Ramos (cell line): Measurements from ENCODE around the gene CABP2.
"Not testable (repeated sequence)": the region's sequence is repeated elsewhere in the genome, so short reads cannot be mapped to it uniquely, and the experiment has no call there.

Experiments used
- in situ Hi-C: fragments of 300-500 bp; cut with MboI; formaldehyde crosslinking; loops from one replicate; pipeline ENCODE4 v1.14.3; 2022; ENCODE audit warnings: low sequenced_read_pairs; ENCODE audit not compliant: unreplicated experiment

The CABP2 gene

GRCh38 chr11:67522844-67523555 lies at the start of gene CABP2:
Gene CABP2, minus strand, starts transcription at chr11:67523446. Its CDS starts 120 bp downstream, at chr11:67523326.
- in situ Hi-C loops, result no loop called here

GRCh38 chr11:67572747-67573419 lies 49.6 kb upstream of the CABP2 start:
- in situ Hi-C loops, result loop anchor here (10.0 kb wide), 1 partner anchor 222 kb away; no protein-coding TSS in a partner anchor

- in situ Hi-C loops, result loop anchor here (10.0 kb wide), 1 partner anchor 222 kb away; no protein-coding TSS in a partner anchor
Measured at GRCh38 chr11:67572305-67572704, 49.1 kb upstream of the CABP2 start.

- in situ Hi-C loops, result loop anchor here (10.0 kb wide), 1 partner anchor 223 kb away; no protein-coding TSS in a partner anchor
Measured at GRCh38 chr11:67571443-67571842, 48.2 kb upstream of the CABP2 start.

- in situ Hi-C loops, result no loop called here
Measured at GRCh38 chr11:67564230-67564629, 41.0 kb upstream of the CABP2 start.

GRCh38 chr11:67563705-67564114 lies 40.5 kb upstream of the CABP2 start:
- in situ Hi-C loops, result not testable (repeated sequence)

GRCh38 chr11:67562963-67563704 lies 39.9 kb upstream of the CABP2 start:
- in situ Hi-C loops, result no loop called here

- in situ Hi-C loops, result no loop called here
Measured at GRCh38 chr11:67561971-67562619, 38.8 kb upstream of the CABP2 start.

GRCh38 chr11:67558084-67558772 lies 35.0 kb upstream of the CABP2 start:
- in situ Hi-C loops, result no loop called here

GRCh38 chr11:67556244-67556643 lies 33.0 kb upstream of the CABP2 start:
- in situ Hi-C loops, result no loop called here

GRCh38 chr11:67551697-67552096 lies 28.5 kb upstream of the CABP2 start:
- in situ Hi-C loops, result not testable (repeated sequence)

- in situ Hi-C loops, result no loop called here
Measured at GRCh38 chr11:67551127-67551526, 27.9 kb upstream of the CABP2 start.

GRCh38 chr11:67548555-67549110 lies 25.4 kb upstream of the CABP2 start:
- in situ Hi-C loops, result no loop called here

GRCh38 chr11:67548112-67548511 lies 24.9 kb upstream of the CABP2 start:
- in situ Hi-C loops, result not testable (repeated sequence)

- in situ Hi-C loops, result no loop called here
Measured at GRCh38 chr11:67545280-67545679, 22.0 kb upstream of the CABP2 start.

- in situ Hi-C loops, result no loop called here
Measured at GRCh38 chr11:67544616-67545242, 21.5 kb upstream of the CABP2 start.

GRCh38 chr11:67543585-67543984 lies 20.3 kb upstream of the CABP2 start:
- in situ Hi-C loops, result no loop called here

GRCh38 chr11:67542971-67543370 lies 19.7 kb upstream of the CABP2 start:
- in situ Hi-C loops, result no loop called here

- in situ Hi-C loops, result no loop called here
Measured at GRCh38 chr11:67542169-67542568, 18.9 kb upstream of the CABP2 start.
